OCI-M1 (cell line): Measurements from ENCODE around the gene UBE2C.

Source experiments
- DNase-seq: peaks from one replicate; lab custom pipeline; 2025; lab: John Stamatoyannopoulos, UW

The UBE2C gene

DNA sequence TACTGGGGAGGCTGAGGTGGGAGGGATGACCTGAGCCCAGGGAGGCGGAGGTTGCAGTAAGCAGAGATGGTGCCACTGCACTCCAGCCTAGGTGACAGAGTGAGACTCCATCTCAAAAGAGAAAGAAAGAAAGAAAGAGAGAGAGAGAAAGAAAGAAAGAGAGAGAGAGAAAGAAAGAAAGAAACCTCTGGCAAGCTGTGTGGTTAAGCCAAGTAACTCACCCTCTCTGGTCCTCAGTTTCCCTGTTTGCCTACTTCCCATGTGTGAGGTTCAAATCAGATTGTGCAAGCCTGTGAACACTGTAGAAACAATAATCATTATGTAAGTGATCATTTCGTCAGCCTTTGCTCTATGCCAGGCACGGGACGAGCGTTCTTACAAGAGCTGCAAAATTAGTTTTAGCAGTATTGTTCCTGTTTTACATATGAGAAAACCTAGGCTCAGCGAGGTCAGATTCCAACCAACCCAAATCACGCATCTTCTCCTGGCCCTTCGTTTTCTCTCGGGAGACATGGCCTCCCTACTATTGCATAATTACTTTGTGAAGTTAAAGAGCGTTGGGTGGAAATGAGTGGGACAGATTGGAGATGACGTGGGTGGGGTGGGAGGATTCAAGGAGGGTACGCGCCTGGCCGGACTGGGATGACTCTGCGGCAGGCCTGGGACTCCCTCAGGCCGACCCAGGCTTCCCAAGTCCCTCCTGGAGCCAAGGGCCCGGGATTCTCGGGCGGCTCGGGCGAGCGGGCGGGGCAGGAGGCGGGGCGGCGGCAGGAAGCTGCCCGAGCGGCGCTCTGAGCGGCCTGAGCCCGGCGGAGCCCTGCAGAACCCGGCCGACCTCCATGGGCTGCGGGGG is 20.8 kb downstream of the UBE2C start, which contains the start of gene SNX21:
Gene SNX21, plus strand, starts transcription at position 770 of the 853 bp plus-strand sequence. CDS start 121 bp downstream, outside the sequence.
- DNase-seq = peak; percentile 44

GRCh38 chr20:45833883-45834796 is 21.7 kb downstream of the UBE2C start:
- no peak for DNase-seq

DNA sequence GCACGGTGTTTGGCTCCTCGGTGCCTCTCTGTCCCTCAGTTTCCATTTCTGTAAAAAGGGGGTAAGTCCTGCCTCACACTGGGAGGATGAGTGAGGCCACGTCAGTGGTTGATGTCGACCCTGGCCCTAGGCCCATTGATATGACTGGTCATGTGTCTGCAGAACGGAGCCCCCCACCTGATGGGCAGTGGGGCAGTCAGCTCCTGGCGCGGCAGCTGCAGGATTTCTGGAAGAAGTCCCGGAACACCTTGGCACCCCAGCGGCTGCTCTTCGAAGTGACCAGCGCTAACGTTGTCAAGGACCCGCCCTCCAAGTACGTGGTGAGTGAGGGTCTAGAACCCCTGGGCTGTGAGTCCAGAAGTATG is 22.3 kb downstream of the UBE2C start:
- no peak for DNase-seq

DNA sequence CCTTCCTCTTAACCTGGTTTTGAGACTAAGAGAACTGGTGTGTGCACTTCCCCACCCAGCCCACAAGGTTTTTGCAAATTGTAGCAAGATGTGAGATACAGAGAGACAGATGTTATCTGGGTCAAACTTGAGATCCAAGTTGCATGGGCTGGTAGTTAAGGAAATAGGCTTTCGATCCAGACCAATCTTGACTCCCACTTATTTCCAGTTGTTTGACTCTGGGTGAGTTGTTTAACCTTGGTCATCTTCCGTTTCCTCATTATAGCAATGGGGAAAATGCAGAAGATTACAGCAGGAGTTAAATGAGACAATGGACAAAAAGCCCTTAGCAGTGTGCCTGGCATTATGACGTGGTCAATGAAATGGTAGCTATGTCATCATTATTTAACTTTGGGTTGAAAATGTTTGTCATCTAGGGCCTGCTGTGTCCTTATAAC is 22.9 kb downstream of the UBE2C start:
- DNase-seq = no peak

GRCh38 chr20:45835825-45836224 is 23.4 kb downstream of the UBE2C start:
- DNase-seq = no peak

DNA sequence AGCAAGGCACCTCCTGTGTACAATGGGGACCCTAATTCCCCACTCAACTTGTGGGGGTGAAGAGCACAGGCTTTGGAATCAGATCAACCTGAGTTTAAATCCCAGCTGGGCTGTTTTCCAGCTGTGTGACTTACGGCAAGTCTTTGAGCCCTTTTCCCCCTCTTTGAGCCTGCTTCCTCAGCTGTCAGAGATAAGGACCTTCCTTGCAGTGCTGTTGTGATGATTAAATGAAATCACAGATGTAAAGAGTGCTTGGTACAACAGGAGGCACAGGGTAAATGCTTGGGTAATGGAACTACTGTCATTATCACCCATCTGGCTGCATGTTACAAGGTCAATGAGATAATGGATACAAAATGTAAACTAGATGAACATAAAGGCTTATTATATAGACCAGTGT is 24.4 kb downstream of the UBE2C start:
- DNase-seq = peak; percentile 52

- DNase-seq = no peak
Observed at GRCh38 chr20:45840700-45841198, 28.3 kb downstream of the UBE2C start.

DNA sequence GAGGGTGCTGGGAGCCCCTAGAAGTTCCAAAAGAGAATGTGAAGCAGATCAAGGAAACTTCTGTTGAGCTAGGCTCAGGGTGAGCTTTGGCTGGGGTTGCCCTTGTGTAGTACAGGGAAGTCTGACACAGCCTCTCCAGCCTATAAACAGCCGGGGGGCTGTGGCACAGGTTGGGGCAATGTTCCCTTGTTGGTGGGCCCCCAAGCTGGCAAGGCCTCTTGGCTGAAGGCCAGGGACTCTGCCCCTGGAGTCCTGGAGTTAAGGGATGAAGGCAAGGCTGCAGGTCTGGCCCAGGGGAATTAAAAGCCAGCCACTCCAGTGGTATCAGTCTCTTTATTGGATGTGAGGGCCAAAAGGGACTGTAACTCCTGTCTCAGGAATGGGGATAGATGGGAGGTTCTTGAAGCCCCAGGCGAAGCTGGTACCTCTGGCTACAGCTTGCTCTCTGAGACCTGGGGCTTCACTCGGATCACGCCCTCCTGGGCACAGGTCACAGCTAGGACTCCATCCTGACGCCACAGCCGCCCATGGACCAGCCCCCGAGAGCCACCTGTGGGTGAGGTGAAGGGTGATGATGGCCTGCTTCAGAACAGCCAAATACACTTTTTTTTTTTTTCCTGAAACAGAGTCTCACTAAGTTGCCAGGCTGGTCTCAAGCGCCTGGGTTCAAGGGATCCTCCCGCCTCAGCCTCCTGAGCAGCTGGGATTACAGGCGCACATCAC is 29.1 kb downstream of the UBE2C start:
- DNase-seq = no peak

- no peak for DNase-seq
Observed at GRCh38 chr20:45842169-45842812, 29.8 kb downstream of the UBE2C start.

DNA sequence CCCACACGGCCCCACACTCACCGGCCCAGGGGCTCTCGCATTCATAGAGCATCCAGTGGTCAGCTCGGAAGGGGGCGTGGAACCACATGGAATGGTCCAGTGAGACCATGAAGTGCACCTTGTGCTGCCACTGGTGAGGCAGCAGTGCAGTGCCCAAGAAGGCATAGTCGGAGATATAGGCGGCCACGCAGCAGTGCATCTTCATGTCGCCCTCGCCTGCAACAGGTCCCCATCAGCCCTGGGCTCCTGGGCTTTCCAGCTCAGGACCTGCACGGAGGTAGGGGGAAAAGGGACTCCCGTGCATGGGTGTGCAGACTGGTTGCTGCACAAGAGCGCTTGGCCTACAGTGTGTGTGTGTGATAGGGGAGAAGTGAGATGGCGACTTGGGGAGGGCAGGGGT is 31.1 kb downstream of the UBE2C start:
- no peak for DNase-seq

- no peak for DNase-seq
Observed at GRCh38 chr20:45845452-45845851, 33.0 kb downstream of the UBE2C start.

DNA sequence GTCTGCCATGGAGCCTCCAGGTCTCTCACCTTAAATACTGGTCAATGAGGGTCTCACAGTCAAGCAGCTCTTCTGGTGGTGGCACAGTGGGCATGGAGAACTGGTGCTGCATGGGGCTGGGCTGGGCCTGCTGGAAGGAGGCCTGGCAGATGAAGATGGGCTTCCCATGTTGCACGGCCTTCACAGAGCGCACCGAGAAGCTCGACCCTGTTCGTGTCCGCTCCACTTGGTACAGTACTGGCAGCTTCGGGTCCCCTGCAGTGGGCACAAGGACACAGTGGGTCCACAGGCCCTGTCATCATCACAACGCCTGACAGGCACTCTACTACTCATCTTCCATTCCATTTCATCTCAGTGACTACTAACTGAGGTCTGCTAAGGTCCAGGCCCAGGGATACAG is 36.0 kb downstream of the UBE2C start:
- no peak for DNase-seq

GRCh38 chr20:45848969-45849582 is 36.6 kb downstream of the UBE2C start:
- no peak for DNase-seq

DNA sequence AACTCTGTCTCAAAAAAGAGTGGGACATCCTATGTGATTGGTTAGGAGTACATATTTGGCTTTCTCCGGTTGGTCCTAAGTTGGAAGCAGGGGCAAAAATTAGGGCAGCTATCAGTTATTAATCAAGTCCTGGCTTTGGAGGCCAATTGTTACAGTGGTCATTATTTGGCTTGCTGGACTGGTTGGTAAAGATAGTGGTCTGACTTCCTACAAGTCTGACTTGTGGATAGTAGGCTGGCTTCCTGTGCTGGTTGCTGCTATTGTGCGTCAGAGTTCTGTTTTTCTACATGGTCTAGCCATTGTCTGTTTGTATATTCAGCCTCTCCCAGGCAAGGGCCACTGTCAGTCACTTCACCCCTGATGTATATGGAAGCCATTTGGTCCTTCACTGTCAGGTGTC is 37.8 kb downstream of the UBE2C start:
- no peak for DNase-seq

GRCh38 chr20:45850926-45851325 is 38.5 kb downstream of the UBE2C start:
- peak; percentile 70 for DNase-seq

GRCh38 chr20:45851501-45851900 is 39.1 kb downstream of the UBE2C start:
- DNase-seq = no peak

GRCh38 chr20:45852326-45852725 is 39.9 kb downstream of the UBE2C start:
- DNase-seq = peak; percentile 10

DNA sequence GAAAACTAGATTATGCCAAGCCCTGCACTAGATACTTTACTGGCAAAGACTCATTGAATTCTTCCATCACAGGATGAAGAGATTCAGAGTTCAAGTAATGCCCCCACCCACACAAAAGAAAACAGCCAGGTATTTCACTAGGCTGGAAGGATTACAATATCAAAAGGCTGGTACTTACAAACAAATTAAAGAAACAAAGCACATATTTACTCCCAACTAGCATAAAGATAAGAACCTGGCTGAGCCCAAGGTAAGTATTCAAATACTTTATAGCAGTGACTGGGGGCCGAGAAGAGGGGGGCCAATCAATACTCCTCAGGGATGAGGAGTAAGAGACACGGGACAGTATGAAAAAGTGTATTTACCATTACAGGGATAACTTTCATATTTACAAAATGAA is 41.0 kb downstream of the UBE2C start:
- no peak for DNase-seq

DNA sequence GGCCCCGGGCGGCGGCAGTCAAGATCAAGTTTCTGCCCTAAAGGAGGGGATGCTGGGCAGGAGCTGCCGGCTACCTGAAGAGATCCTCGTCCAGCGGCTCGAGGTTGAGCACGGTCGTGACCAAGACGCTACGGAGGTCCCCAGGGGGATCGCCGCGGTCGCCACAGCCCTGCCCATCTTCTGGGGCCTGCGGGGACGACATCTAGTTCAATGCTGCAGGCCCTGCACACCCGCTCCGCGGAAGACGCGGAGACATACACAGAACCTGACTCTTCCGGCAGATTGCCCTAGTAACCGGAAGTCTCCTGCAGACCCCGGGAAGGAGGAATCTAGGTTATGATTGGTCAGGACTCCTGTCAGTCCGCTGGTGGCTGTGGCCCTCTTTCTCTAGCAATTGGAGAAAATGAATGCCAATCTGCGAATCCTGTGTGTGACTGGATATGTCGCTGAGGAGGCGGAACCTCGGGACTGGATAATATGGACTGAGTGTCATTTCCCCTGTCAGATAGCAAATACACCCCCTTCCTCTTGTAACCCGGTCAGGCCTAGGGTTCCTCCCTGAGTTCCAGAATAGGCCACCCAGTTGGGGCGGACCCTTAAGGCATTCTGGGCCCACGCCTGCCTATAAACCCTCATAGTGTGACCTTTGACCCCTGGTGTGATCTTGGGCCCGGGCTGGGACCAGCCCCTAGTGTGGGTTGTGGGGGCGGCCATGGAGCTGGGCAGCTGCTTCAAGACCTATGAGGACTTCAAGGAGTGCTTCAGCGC is 44.9 kb downstream of the UBE2C start, which contains the start of the genes ACOT8 and ZSWIM3:
Gene ACOT8, minus strand, starts transcription at position 279 of the 768 bp plus-strand sequence. Its CDS starts 77 bp downstream, at position 202.
Gene ZSWIM3, plus strand, starts transcription at position 501 of the 768 bp plus-strand sequence. Its CDS starts 212 bp downstream, at position 713.
- peak; percentile 99 for DNase-seq

DNA sequence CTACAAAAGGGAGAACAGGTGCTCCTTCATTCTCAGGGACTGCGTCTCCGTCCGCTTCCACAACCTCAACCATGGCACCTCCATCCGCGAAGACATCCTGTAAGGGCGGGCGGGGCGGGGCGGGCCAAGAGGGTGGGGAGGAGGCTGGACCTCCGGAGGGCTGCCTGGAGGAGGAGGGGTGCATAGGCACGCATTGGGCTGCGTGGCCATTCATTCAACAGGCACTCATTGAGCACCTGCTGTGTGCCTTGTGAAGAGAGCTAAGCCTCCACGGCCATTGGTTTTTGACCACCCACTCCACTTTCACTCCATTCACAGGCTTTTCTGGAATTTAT is 45.4 kb downstream of the UBE2C start:
- DNase-seq = peak; percentile 85
